HepG2 (cell line): ENCODE data around the gene KIFC1. TPM values are rescaled to one million over a fixed set of nuclear protein-coding genes. Genes with fewer than 3 reads are reported as not detected.

ENCODE experiments used
- ATAC-seq: fragments of 200-7000 bp; cut with Tn5 transposase; 3 replicates; pipeline ENCODE4 v1.9.1; 2020; ENCODE audit warnings: mild to moderate bottlenecking, moderate library complexity
- Bru-seq: library from RNA; stranded (reverse); fragments of 400-500 nt; gene quantifications from one replicate; lab custom pipeline; 2021; lab: Mats Ljungman, UMichigan
- BruChase-seq, 2 experiments: library from RNA; stranded (reverse); fragments of 400-500 nt; gene quantifications; one replicate each; lab custom pipeline; 2021; lab: Mats Ljungman, UMichigan
- BruUV-seq: library from RNA; stranded (reverse); fragments of 400-500 nt; replicated peaks from 2 replicates; lab custom pipeline; 2021; lab: Mats Ljungman, UMichigan
- CTCF ChIA-PET: fragments of 300-600 bp; formaldehyde crosslinking; extraction: SDS; loops from one replicate; lab custom pipeline; 2021; ENCODE audit warnings: low total read pairs, inconsistent platforms, low intra/inter-chr PET ratio; lab: Yijun Ruan, JAX
- POLR2A ChIA-PET: fragments of 350-600 bp; sonication (Branson Sonifier 250); formaldehyde crosslinking; loops from one replicate; lab custom pipeline; 2020; ENCODE audit warnings: antibody characterized with exemption, inconsistent platforms; lab: Yijun Ruan, JAX
- DNase-seq: peaks from one replicate; pipeline ENCODE4 v3.0.0-alpha.2; 2015; ENCODE audit warnings: low spot score
- FAIRE-seq: peaks from 3 replicates; lab custom pipeline; 2011; peaks lifted over from hg19 to GRCh38; lab: Jason Lieb, UNC
- H2AFZ ChIP-seq: one replicate; pipeline ENCODE4 v1.6.1; 2011; ENCODE audit warnings: low read length, inconsistent platforms
- H3K27ac ChIP-seq: fragments of 300-600 bp; 3 replicates; pipeline ENCODE4 v1.8.0; 2011; ENCODE audit warnings: mixed run types, mild to moderate bottlenecking, mixed read lengths, low read length, inconsistent platforms; ENCODE audit not compliant: insufficient read depth; ENCODE audit errors: extremely low read length
- H3K27me3 ChIP-seq, 2 experiments: fragments of 200-600 bp in 1 of 2; 2 replicates in 1 of 2; 3 replicates in 1 of 2; pipeline versions ENCODE4 v1.6.0 to v1.8.0; 2011; ENCODE audit warnings: low read length in 2 of 2, mild to moderate bottlenecking in 2 of 2, moderate library complexity in 2 of 2, inconsistent platforms in 1 of 2; ENCODE audit not compliant: insufficient read depth in 2 of 2, control insufficient read depth in 1 of 2
- H3K36me3 ChIP-seq, 2 experiments: fragments of 200-600 bp in 1 of 2; replicated peaks in 1 of 2; 2 replicates in 1 of 2; 3 replicates in 1 of 2; pipeline versions ENCODE4 v1.5.1 to v1.8.0; 2011; ENCODE audit warnings: low read length in 2 of 2, inconsistent platforms in 1 of 2; ENCODE audit not compliant: insufficient read depth in 2 of 2, control insufficient read depth in 1 of 2
- H3K4me1 ChIP-seq: 2 replicates; pipeline ENCODE4 v1.5.1; 2012; ENCODE audit warnings: low read length, inconsistent platforms; ENCODE audit not compliant: insufficient read depth
- H3K4me2 ChIP-seq: 2 replicates; pipeline ENCODE4 v1.6.0; 2011; ENCODE audit warnings: low read depth, low read length, inconsistent platforms
- H3K4me3 ChIP-seq, 3 experiments: fragments of 200-600 bp in 1 of 3; sonication (generic), shearing (Covaris generic) in 1 of 3; replicated peaks in 1 of 3; 2 replicates each; pipeline ENCODE4 v1.5.1; 2011 to 2016; ENCODE audit warnings: low read length in 3 of 3, inconsistent platforms in 2 of 3, low read depth in 2 of 3, mild to moderate bottlenecking in 2 of 3, control low read depth in 1 of 3, mixed read lengths in 1 of 3; ENCODE audit not compliant: insufficient read depth in 1 of 3
- H3K79me2 ChIP-seq: one replicate; pipeline ENCODE4 v1.6.1; 2011; ENCODE audit warnings: low read length, inconsistent platforms; ENCODE audit not compliant: insufficient read depth
- H3K9ac ChIP-seq: 2 replicates; pipeline ENCODE4 v1.6.0; 2011; ENCODE audit warnings: mild to moderate bottlenecking, low read depth, low read length, inconsistent platforms; ENCODE audit not compliant: insufficient read depth
- H3K9me3 ChIP-seq: 2 replicates; pipeline ENCODE4 v1.5.1; 2012; ENCODE audit warnings: mild to moderate bottlenecking, low read length
- H4K20me1 ChIP-seq: 2 replicates; pipeline ENCODE4 v1.6.0; 2011; ENCODE audit warnings: inconsistent platforms, mild to moderate bottlenecking, low read length, moderate library complexity; ENCODE audit not compliant: insufficient read depth
- ATF3 ChIP-seq: sonication (generic); formaldehyde crosslinking; IDR thresholded peaks from 2 replicates; pipeline ENCODE4 v1.4.0; 2020; ENCODE audit warnings: missing genetic modification reagents
- BCL6 ChIP-seq: IDR thresholded peaks from 2 replicates; pipeline ENCODE4 v1.6.1; 2016; ENCODE audit warnings: missing genetic modification reagents, missing compliant biosample characterization
- HCFC1 ChIP-seq: fragments of 150-350 bp; IDR thresholded peaks from 2 replicates; pipeline ENCODE4 v1.6.1; 2014; ENCODE audit warnings: low read depth, low read length
- HIC2 ChIP-seq: sonication (generic); formaldehyde crosslinking; IDR thresholded peaks from 2 replicates; pipeline ENCODE4 v1.9.0; 2022; ENCODE audit warnings: low read depth, missing genetic modification reagents
- IRF2 ChIP-seq: IDR thresholded peaks from 2 replicates; pipeline ENCODE4 v1.6.1; 2018; ENCODE audit warnings: missing genetic modification reagents, missing compliant biosample characterization
- KAT8 ChIP-seq: IDR thresholded peaks from 2 replicates; pipeline ENCODE4 v1.6.1; 2016; ENCODE audit warnings: missing genetic modification reagents, missing compliant biosample characterization
- SKIL ChIP-seq: sonication (generic); formaldehyde crosslinking; IDR thresholded peaks from 2 replicates; pipeline ENCODE4 v1.8.0; 2022; ENCODE audit warnings: missing genetic modification reagents, mild to moderate bottlenecking, moderate library complexity, borderline replicate concordance
- ZNF414 ChIP-seq: sonication (generic); formaldehyde crosslinking; IDR thresholded peaks from 2 replicates; pipeline ENCODE4 v1.5.0; 2020; ENCODE audit warnings: missing genetic modification reagents
- ZNF503 ChIP-seq: sonication (generic); formaldehyde crosslinking; IDR thresholded peaks from 2 replicates; pipeline ENCODE4 v1.4.0; 2020; ENCODE audit warnings: missing genetic modification reagents
- WGBS: methylation state at CpG from one replicate; pipeline ENCODE4 v1.1.6; 2017; ENCODE audit warnings: low lambda C conversion rate; 5-methylcytosine and 5-hydroxymethylcytosine counted together
- in situ Hi-C: cut with HindIII; loops from 2 replicates; pipeline ENCODE4 v1.10.0; 2017; ENCODE audit warnings: low pct_unique_long_range_greater_than_20kb; ENCODE audit not compliant: extremely low pct_ligation_motif_present
- intact Hi-C: fragments of 100-400 bp; cut with micrococcal nuclease; formaldehyde crosslinking; loops from one replicate; pipeline ENCODE4 v1.10.0; 2022; ENCODE audit not compliant: unreplicated experiment
- long read RNA-seq, 2 experiments: library from RNA in 1 of 2; library from polyadenylated mRNA in 1 of 2; stranded (forward) in 1 of 2; unstranded in 1 of 2; transcript quantifications; one replicate each; pipeline ENCODE4 v2.0.0, GENCODE V29; 2019 to 2022
- polyA minus RNA-seq, 3 experiments: library from RNA; depleted of rRNA, polyadenylated mRNA; stranded (reverse); fragments of >200 nt; gene quantifications; 2 replicates each; pipeline ENCODE4 v1.2.3, GENCODE V29; 2011; ENCODE audit warnings: low replicate concordance in 1 of 3
- polyA plus RNA-seq, 8 experiments: library from polyadenylated mRNA; depleted of rRNA in 3 of 8; stranded (reverse) in 7 of 8; unstranded in 1 of 8; fragments of >200 nt; fragmentation: Illumina TruSeq in 4 of 8; extraction: Trizol in 4 of 8; gene quantifications; 2 replicates each; pipeline versions ENCODE4 v1.2.1 to v1.2.3, GENCODE V29; 2011 to 2016; ENCODE audit warnings: low read depth in 4 of 8, missing spikeins in 1 of 8, mixed read lengths in 1 of 8; ENCODE audit not compliant: insufficient read depth in 1 of 8
- total RNA-seq, 5 experiments: library from RNA; depleted of rRNA; stranded (reverse); fragments of >200 nt; fragmentation: Illumina TruSeq; extraction: Trizol; gene quantifications; 2 replicates each; pipeline ENCODE4 v1.2.3, GENCODE V29; 2016; ENCODE audit warnings: low read depth in 1 of 5

The KIFC1 gene
- 45.5 and 47.6 TPM in 2 replicates for total RNA-seq (2016; rRNA removed; fragmentation: Illumina TruSeq; extraction: Trizol)
- total RNA-seq (2016; cell fraction: cytosol; rRNA removed; fragmentation: Illumina TruSeq; extraction: Trizol; ENCODE audit: low read depth): 7.7 and 8.2 TPM in 2 replicates
- 43.2 and 48.8 TPM in 2 replicates for total RNA-seq (2016; cell fraction: insoluble cytoplasmic fraction; rRNA removed; fragmentation: Illumina TruSeq; extraction: Trizol)
- total RNA-seq (2016; cell fraction: membrane; rRNA removed; fragmentation: Illumina TruSeq; extraction: Trizol): 18.6 and 22.9 TPM in 2 replicates
- 40.9 and 44.4 TPM in 2 replicates for total RNA-seq (2016; cell fraction: nucleus; rRNA removed; fragmentation: Illumina TruSeq; extraction: Trizol)
- polyA plus RNA-seq (2011; rRNA removed): 20.4 and 25.0 TPM in 2 replicates
- 12.6 and 23.6 TPM in 2 replicates for polyA plus RNA-seq (2011; cell fraction: cytosol; rRNA removed)
- 42.5 and 71.9 TPM in 2 replicates for polyA plus RNA-seq (2011; cell fraction: nucleus; rRNA removed)
- polyA plus RNA-seq (2012): 13.7 and 21.2 TPM in 2 replicates
- 3.3 and 3.9 TPM in 2 replicates for polyA plus RNA-seq (2016; cell fraction: cytosol; fragmentation: Illumina TruSeq; extraction: Trizol; ENCODE audit: low read depth)
- polyA plus RNA-seq (2016; cell fraction: insoluble cytoplasmic fraction; fragmentation: Illumina TruSeq; extraction: Trizol; ENCODE audit: low read depth): 50.9 and 58.4 TPM in 2 replicates
- 6.2 and 7.1 TPM in 2 replicates for polyA plus RNA-seq (2016; cell fraction: membrane; fragmentation: Illumina TruSeq; extraction: Trizol; ENCODE audit: low read depth)
- polyA plus RNA-seq (2016; cell fraction: nucleus; fragmentation: Illumina TruSeq; extraction: Trizol; ENCODE audit: insufficient read depth, low read depth): 83.2 and 93.0 TPM in 2 replicates
- 36.0 and 106 TPM in 2 replicates for polyA minus RNA-seq (2011; rRNA and poly(A)+ RNA removed; ENCODE audit: low replicate concordance)
- polyA minus RNA-seq (2011; cell fraction: cytosol; rRNA and poly(A)+ RNA removed): 8.9 and 14.8 TPM in 2 replicates
- 35.4 and 47.3 TPM in 2 replicates for polyA minus RNA-seq (2011; cell fraction: nucleus; rRNA and poly(A)+ RNA removed)
- Bru-seq, nascent RNA: percentile 69 among the genes with signal in this experiment
- BruChase-seq, experiment 1, labeled RNA remaining after a 6-hour chase: percentile 74 among the genes with signal in this experiment
- percentile 80 among the genes with signal in this experiment for BruChase-seq, experiment 2, labeled RNA remaining after a 2-hour chase
- long read RNA-seq, experiment 1, transcript KIFC1-211 (11 exons, 2,706 nt): major isoform, 11 of 16 reads
- long read RNA-seq, experiment 1, partial matches to known transcripts: 2 of 16 reads
- long read RNA-seq, experiment 1, other reads (novel, unspliced or antisense): 3 of 16 reads
- long read RNA-seq, experiment 2, transcript KIFC1-211 (11 exons, 2,706 nt): major isoform, 22 of 49 reads
- long read RNA-seq, experiment 2, partial matches to known transcripts: 21 of 49 reads
- long read RNA-seq, experiment 2, other reads (novel, unspliced or antisense): 6 of 49 reads

- in situ Hi-C loops (no loop called here), intact Hi-C loops (loop anchor here (1.0 to 5.0 kb wide), 5 partner anchors 19 to 194 kb away; partner anchors contain the start of gene CUTA)
- DNase-seq: peak; percentile 100
- Histone ChIP-seq H3K4me1 (peaks cover 49% of the 10 kb centered on the region), H3K4me3 (peak within 1 kb of the TSS; percentile 83 to 95 (median 90)), H3K36me3 (no peaks in the 10 kb centered on the region; a peak in 1 of 5 replicates), H3K27me3 (no peaks in the 10 kb centered on the region; a peak in 1 of 5 replicates), H2AFZ (peak within 1 kb of the TSS; percentile 97), H3K79me2 (peaks cover 47% of the 10 kb centered on the region), H3K4me2 (peak within 1 kb of the TSS; percentile 80), H3K27ac (peak within 1 kb of the TSS; percentile 82), H4K20me1 (no peaks in the 10 kb centered on the region), H3K9ac (peak within 1 kb of the TSS; percentile 90), H3K9me3 (no peaks in the 10 kb centered on the region)
- ChIA-PET CTCF (interaction anchor here (1.0 to 1.5 kb wide), 3 partner anchors 35 to 111 kb away, joined by 3 to 19 read pairs (median 5); no protein-coding TSS in a partner anchor), POLR2A (interaction anchor here (1.0 to 1.5 kb wide), 5 partner anchors 19 to 119 kb away, joined by 4 to 8 read pairs (median 5); partner anchors contain the start of genes CUTA, PHF1, RPS18 and VPS52)
- peak; percentile 93 for FAIRE-seq
- peak; percentile 97 for ATAC-seq
- no TSS peak for BruUV-seq
- 2% methylated on average over 52 of the region's 67 CpGs for WGBS
- TF ChIP-seq BCL6 (CRISPR knock-in tag): peak; percentile 41
- TF ChIP-seq HCFC1: peak; percentile 9; the same call in 1 of the 2 replicates
- peak; percentile 87 for TF ChIP-seq SKIL (CRISPR knock-in tag)
- TF ChIP-seq ATF3 (CRISPR knock-in tag): peak; percentile 73
- TF ChIP-seq KAT8 (CRISPR knock-in tag): peak; percentile 96
- TF ChIP-seq HIC2 (CRISPR knock-in tag): peak; percentile 36; the same call in 1 of the 2 replicates
- peak; percentile 98; the same call in 1 of the 2 replicates for TF ChIP-seq IRF2 (CRISPR knock-in tag)
- peak; percentile 92 for TF ChIP-seq ZNF414 (CRISPR knock-in tag)
- TF ChIP-seq ZNF503: peak; percentile 56; the same call in 1 of the 2 replicates
Observed at GRCh38 chr6:33391278-33391921, at the start of gene KIFC1. TSS of gene KIFC1 (plus strand) at chr6:33391823. CDS start at chr6:33391986, 163 bp downstream.
